Stimulated activated CD8-positive, alpha-beta memory T cell treated with anti-CD3 and anti-CD28 coated beads, Interleukin-7, amount 100 ng/mL, for 1 hour (primary cell): Measurements from ENCODE around the gene ETFA.
A peak's percentile ranks its signal among the peaks of the same experiment; 100 is the strongest.

Experiments used
- DNase-seq, 2 donors: peaks; one replicate each; pipeline ENCODE4 v3.0.0-alpha.2; 2020; ENCODE audit warnings: low read depth in 2 of 2

The ETFA gene

GRCh38 chr15:76311100-76311953 lies at the start of gene ETFA:
ETFA (minus strand) TSS chr15:76311469; CDS start chr15:76311388, 81 bp downstream.
- DNase-seq = peak; percentile 76 to 82

DNA sequence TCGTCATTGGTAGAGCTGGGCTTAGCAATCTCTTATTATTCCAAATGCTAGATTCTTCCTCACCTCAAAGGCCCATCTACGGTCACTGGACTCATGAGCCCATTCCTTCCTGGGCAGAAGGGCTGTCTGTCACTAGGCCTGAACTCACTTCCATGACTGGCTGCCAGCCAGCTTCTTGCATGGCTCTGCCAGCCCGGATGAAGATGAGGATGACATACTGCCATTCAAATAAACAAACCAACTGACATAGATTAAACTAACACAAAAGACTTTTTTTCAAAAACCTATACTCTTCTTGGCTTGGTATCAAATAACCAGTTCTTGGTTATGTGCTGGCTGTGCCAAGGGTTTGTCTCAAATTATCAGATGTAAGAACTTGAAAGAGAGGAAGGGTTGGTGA lies 49.1 kb upstream of the ETFA start:
- no peak for DNase-seq

- DNase-seq = no peak
Measured at GRCh38 chr15:76359152-76359551, 47.9 kb upstream of the ETFA start.

DNA sequence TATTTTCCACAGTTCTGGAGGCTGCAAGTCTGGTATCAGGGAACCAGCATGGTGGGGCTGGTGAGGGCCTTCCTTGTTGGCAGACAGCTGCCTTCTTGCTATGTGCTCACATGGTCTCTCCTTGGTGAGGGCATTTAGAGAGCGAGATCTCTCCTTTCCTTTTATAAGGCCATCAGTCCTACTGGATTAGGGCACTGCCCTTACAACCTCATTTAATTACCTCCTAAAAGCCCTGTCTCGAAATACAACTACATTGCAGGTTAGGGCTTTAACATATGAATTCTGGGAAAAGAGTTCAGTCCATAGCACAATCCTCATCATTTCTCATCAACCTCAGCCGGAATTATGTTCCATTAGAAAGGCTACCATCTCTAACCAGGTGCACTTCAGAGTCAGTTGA lies 47.2 kb upstream of the ETFA start:
- no peak for DNase-seq

DNA sequence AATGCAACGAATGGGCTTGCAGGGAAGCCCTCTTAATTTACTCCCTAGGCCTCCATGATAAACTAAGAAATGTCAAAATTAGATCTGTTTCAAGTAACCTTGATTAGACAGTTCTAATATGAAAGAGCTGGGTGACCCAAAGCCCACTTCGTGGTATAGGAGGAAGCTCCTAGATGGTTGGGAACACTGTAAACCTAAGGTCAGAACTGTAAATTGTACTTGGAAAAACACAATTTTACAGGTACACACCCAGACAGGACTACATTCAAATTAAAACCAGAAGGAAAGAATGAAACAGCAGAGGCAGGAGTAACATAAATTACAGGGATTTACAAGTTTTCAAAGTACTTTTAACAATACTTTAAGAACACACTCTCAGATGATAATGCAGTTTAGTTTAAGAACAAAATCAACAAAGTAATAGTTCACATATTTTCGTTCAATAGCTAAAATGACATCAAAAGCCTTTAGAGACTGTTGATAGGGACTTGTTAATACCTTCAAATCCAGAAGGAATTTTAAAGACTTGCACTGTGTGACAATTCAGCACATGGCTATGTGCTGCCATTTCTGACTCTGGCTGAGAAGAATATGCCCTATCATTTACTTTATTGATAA lies 43.7 kb upstream of the ETFA start:
- no peak for DNase-seq

DNA sequence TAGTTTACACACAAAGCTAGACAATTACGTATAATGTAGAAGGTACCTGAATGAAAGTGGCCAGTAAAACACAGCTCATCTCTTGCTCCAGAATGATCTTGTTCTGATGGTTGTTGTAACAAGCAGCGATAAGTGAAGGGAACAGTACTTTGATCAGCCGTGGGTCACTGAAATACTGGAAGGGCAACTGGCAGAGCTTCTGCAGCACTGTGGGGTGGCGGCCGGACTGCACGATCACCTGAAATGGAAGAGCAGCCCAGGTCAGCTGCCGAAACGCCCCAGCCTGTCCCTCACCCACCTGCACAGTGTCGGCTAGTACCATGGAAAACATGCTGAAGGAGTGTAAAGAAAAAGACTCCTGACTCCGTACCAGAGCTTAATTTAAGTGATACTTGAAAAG lies 42.6 kb upstream of the ETFA start:
- no peak for DNase-seq

GRCh38 chr15:76353023-76353577 lies 41.8 kb upstream of the ETFA start:
- DNase-seq = no peak

GRCh38 chr15:76349301-76350070 lies 38.2 kb upstream of the ETFA start:
- DNase-seq = no peak

- DNase-seq = no peak
Measured at GRCh38 chr15:76347482-76348055, 36.3 kb upstream of the ETFA start.

DNA sequence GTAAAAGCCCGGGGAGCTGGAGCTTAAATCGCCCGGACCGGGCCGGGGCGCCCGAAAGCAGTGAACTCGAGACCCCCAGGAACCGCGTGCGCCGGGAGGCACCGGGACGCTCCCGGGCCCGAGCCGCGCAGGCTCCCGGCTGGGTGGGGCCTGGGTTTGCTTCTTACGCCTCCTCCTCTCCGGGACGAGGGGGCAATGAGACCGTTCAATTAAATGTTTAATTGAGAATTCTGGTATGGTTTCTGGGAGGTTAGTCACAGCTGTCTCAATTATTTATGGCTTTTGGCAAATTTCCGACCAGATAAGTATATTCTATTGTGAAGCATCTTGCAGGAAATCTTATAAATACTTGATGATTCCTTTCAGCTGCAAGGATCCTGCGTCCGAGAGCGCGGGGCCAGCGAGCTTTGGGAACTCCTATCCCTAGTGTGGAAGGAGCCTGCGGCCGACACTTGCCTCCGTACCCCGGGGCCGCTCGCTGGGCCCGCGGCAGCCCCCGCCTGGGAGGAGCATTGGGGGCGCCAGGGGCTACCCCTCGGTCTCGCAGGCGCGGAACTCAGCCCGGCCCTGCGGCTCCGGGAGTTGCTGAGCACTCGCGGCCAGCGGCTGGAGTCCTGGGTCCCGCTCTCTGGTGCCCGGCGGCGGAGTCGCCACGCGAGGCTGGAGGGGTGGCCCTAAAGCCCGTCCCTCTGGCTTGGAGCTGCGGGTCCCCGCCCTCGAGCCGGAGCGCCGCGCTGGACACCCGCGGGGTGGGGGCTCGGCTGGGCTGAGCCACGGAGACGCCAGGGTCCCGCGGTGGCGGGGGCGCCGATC lies 35.6 kb upstream of the ETFA start:
- DNase-seq = no peak

GRCh38 chr15:76345880-76346668 lies 34.8 kb upstream of the ETFA start:
- no peak for DNase-seq

GRCh38 chr15:76345583-76345879 lies 34.3 kb upstream of the ETFA start:
- DNase-seq = no peak

GRCh38 chr15:76344893-76345582 lies 33.8 kb upstream of the ETFA start:
- DNase-seq = no peak

DNA sequence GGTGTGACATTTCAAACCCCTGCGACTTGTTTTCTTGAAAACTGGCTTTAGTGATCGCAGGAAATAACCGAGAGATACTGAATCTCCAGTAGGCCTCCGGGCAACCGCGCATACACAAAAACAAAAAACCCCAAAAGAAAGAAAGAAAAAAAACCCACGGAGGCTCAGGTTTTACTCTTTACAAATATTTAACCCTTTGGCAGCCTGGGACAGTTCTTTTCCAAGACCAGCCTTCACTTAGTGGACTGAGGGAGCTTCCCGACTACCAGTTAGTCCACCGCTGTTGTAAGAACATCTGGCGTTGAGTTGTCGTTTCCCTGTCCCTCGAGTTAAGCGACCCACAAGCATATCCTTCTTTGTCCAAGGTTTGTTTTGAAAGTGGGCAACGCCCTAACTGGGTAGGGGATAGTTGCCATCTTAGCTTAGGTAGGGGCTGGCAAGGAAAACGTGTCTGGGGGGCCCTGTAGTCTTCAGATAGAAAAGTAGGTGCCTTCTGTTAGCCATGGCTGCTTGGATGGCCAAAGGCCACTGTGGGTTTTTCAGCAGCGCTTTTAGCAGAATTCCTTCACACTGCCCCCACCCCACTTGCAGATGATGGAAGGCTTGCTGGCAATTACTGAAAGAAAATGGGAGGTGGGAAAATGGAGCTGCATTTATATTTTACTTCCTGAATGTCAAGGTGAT lies 32.2 kb upstream of the ETFA start:
- DNase-seq = no peak

DNA sequence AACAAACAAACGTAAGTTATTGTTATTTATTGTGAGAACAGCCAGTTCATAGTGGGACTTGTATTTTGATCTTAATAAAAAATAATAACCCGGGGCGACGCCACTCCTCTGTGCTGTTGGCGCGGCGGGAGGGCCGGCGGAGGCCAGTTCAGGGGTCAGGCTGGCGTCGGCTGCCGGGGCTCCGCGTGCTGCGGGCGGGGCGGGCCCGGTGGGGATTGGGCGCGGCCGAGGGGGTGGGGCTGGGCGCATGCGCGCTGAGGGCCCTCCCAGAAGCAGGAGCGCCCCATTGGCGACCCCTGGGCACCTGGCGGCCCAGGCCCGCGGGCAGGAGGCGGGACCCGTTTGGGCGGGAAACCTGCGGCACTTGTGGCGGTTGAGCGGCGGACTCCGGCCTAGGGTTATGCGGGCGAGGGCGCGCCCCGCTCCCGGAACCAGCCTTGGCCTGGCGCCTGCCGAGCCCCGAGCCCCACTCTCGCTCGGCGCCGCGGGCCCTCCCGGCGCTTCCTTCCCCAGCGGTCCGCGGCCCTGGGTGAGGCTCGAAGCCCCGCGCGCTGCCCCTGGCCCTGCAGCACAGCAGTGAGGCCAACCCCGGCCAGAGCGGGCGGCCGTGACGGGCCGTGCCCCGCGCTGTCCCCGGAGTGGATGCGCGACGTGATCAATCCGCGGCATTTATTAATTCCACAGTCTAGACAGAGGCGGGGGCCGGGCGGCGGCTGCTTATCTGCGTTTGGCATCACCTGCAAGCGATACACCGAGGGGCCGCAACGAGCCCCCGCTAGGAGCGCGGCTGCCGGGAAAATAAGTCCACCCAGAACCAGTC lies 31.3 kb upstream of the ETFA start:
- DNase-seq = no peak

- no peak for DNase-seq
Measured at GRCh38 chr15:76342058-76342381, 30.8 kb upstream of the ETFA start.

DNA sequence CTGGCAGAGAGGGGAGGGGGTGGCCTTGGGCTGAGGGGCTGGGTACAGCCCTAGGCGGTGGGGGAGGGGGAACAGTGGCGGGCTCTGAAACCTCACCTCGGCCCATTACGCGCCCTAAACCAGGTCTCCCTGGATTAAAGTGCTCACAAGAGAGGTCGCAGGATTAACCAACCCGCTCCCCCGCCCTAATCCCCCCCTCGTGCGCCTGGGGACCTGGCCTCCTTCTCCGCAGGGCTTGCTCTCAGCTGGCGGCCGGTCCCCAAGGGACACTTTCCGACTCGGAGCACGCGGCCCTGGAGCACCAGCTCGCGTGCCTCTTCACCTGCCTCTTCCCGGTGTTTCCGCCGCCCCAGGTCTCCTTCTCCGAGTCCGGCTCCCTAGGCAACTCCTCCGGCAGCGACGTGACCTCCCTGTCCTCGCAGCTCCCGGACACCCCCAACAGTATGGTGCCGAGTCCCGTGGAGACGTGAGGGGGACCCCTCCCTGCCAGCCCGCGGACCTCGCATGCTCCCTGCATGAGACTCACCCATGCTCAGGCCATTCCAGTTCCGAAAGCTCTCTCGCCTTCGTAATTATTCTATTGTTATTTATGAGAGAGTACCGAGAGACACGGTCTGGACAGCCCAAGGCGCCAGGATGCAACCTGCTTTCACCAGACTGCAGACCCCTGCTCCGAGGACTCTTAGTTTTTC lies 30.2 kb upstream of the ETFA start:
- no peak for DNase-seq

DNA sequence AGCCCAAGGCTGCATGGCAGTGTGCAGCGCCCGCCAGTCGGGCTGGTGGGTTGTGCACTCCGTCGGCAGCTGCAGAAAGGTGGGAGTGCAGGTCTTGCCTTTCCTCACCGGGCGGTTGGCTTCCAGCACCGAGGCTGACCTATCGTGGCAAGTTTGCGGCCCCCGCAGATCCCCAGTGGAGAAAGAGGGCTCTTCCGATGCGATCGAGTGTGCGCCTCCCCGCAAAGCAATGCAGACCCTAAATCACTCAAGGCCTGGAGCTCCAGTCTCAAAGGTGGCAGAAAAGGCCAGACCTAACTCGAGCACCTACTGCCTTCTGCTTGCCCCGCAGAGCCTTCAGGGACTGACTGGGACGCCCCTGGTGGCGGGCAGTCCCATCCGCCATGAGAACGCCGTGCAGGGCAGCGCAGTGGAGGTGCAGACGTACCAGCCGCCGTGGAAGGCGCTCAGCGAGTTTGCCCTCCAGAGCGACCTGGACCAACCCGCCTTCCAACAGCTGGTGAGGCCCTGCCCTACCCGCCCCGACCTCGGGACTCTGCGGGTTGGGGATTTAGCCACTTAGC lies 29.6 kb upstream of the ETFA start:
- no peak for DNase-seq
